GM12878 (cell line): Measurements from ENCODE around the gene ZNF407. TPM values are rescaled to one million over a fixed set of nuclear protein-coding genes. Genes with fewer than 3 reads are reported as not detected.

ENCODE experiments used
- ATAC-seq: fragments of 200-7000 bp; cut with Tn5 transposase; 3 replicates; pipeline ENCODE4 v1.9.1; 2020; ENCODE audit warnings: mild to moderate bottlenecking, moderate library complexity
- BruUV-seq: library from RNA; stranded (reverse); fragments of 400-500 nt; replicated peaks from 2 replicates; lab custom pipeline; 2021; lab: Mats Ljungman, UMichigan
- CTCF ChIA-PET: fragments of 300-600 bp; sonication (Branson Sonifier 250); formaldehyde crosslinking; extraction: SDS; loops from one replicate; lab custom pipeline; 2021; ENCODE audit warnings: inconsistent platforms; lab: Yijun Ruan, JAX
- POLR2A ChIA-PET: fragments of 350-600 bp; formaldehyde crosslinking; extraction: SDS; loops from one replicate; lab custom pipeline; 2021; ENCODE audit warnings: inconsistent platforms; lab: Charles Lee
- RAD21 ChIA-PET: fragments of 300-600 bp; sonication (Branson Sonifier 250); formaldehyde crosslinking; loops from one replicate; lab custom pipeline; 2023; ENCODE audit warnings: antibody characterized with exemption; ENCODE audit not compliant: unreplicated experiment; lab: Charles Lee
- SMC1A ChIA-PET: fragments of 300-600 bp; sonication (Branson Sonifier 250); formaldehyde crosslinking; loops from one replicate; lab custom pipeline; 2023; ENCODE audit not compliant: unreplicated experiment, uncharacterized antibody; lab: Charles Lee
- DNase-seq: peaks from one replicate; pipeline ENCODE4 v3.0.0-alpha.2; 2011; ENCODE audit warnings: low read depth, low spot score
- FAIRE-seq: peaks from 3 replicates; lab custom pipeline; 2011; peaks lifted over from hg19 to GRCh38; lab: Jason Lieb, UNC
- H2AFZ ChIP-seq: 2 replicates; pipeline ENCODE4 v1.6.0; 2011; ENCODE audit warnings: low read depth, low read length, control low read depth; ENCODE audit not compliant: control insufficient read depth
- H3K27ac ChIP-seq: 2 replicates; pipeline ENCODE4 v1.5.1; 2011; ENCODE audit warnings: control low read depth; ENCODE audit not compliant: control insufficient read depth, insufficient read depth
- H3K27me3 ChIP-seq, 2 experiments: replicated peaks in 1 of 2; 2 replicates each; pipeline versions ENCODE4 v1.6.0 to v1.6.1; 2011; ENCODE audit warnings: low read length in 1 of 2; ENCODE audit not compliant: control insufficient read depth in 2 of 2, insufficient read depth in 2 of 2
- H3K36me3 ChIP-seq, 2 experiments: 2 replicates each; pipeline ENCODE4 v1.5.1; 2011; ENCODE audit warnings: low read length in 1 of 2; ENCODE audit not compliant: control insufficient read depth in 2 of 2, insufficient read depth in 2 of 2
- H3K4me1 ChIP-seq: 2 replicates; pipeline ENCODE4 v1.6.1; 2011; ENCODE audit warnings: mild to moderate bottlenecking, low read length, moderate library complexity, mixed read lengths; ENCODE audit not compliant: control insufficient read depth, insufficient read depth
- H3K4me2 ChIP-seq: 2 replicates; pipeline ENCODE4 v1.6.0; 2011; ENCODE audit warnings: control low read depth; ENCODE audit not compliant: control insufficient read depth, insufficient read depth
- H3K4me3 ChIP-seq: fragments of 200-600 bp; sonication (generic); 2 replicates; pipeline ENCODE4 v1.5.1; 2016
- H3K79me2 ChIP-seq: 2 replicates; pipeline ENCODE4 v1.6.0; 2011; ENCODE audit warnings: low read length; ENCODE audit not compliant: control insufficient read depth, insufficient read depth
- H3K9ac ChIP-seq: 2 replicates; pipeline ENCODE4 v1.8.0; 2011; ENCODE audit warnings: low read length, control low read depth, mixed read lengths; ENCODE audit not compliant: control insufficient read depth, insufficient read depth
- H3K9me3 ChIP-seq: replicated peaks from 3 replicates; pipeline ENCODE4 v1.5.1; 2011; ENCODE audit warnings: mild to moderate bottlenecking, low read length; ENCODE audit not compliant: control insufficient read depth, insufficient read depth
- H4K20me1 ChIP-seq: 2 replicates; pipeline ENCODE4 v1.6.0; 2011; ENCODE audit not compliant: control insufficient read depth, insufficient read depth
- BCL3 ChIP-seq: IDR thresholded peaks from 2 replicates; pipeline ENCODE4 v1.6.1; 2011; ENCODE audit warnings: borderline replicate concordance, low read depth, mild to moderate bottlenecking, moderate library complexity, low read length; ENCODE audit not compliant: insufficient read depth, poor library complexity, severe bottlenecking
- CEBPZ ChIP-seq: fragments of 150-350 bp; IDR thresholded peaks from 2 replicates; pipeline ENCODE4 v1.6.1; 2016; ENCODE audit warnings: low read depth, low read length
- CHD4 ChIP-seq: fragments of 200-600 bp; sonication (generic); IDR thresholded peaks from 2 replicates; pipeline ENCODE4 v1.6.1; 2016; ENCODE audit warnings: mild to moderate bottlenecking
- EZH2 ChIP-seq: IDR thresholded peaks from 2 replicates; pipeline ENCODE4 v1.6.1; 2012; ENCODE audit warnings: low read depth, mild to moderate bottlenecking, control low read depth, inconsistent platforms, low read length, borderline replicate concordance; ENCODE audit not compliant: control insufficient read depth
- HCFC1 ChIP-seq: fragments of 150-350 bp; IDR thresholded peaks from 2 replicates; pipeline ENCODE4 v1.6.1; 2014; ENCODE audit warnings: low read length
- HDAC6 ChIP-seq: fragments of 200-600 bp; sonication (generic); IDR thresholded peaks from one replicate; pipeline ENCODE4 v1.8.0; 2017; ENCODE audit warnings: antibody characterized with exemption; ENCODE audit not compliant: unreplicated experiment
- KLF5 ChIP-seq: fragments of 450-650 bp; IDR thresholded peaks from 2 replicates; pipeline ENCODE4 v1.6.1; 2014; ENCODE audit warnings: mild to moderate bottlenecking; ENCODE audit not compliant: partially characterized antibody
- NFYB ChIP-seq: IDR thresholded peaks from 2 replicates; pipeline ENCODE4 v1.6.1; 2011; ENCODE audit warnings: low read depth, mild to moderate bottlenecking, low read length, improper control_type of control experiment, moderate library complexity; ENCODE audit not compliant: insufficient read depth
- NR2C2 ChIP-seq: IDR thresholded peaks from 2 replicates; pipeline ENCODE4 v1.6.1; 2011; ENCODE audit warnings: borderline replicate concordance, low read depth; ENCODE audit not compliant: control insufficient read depth, insufficient read length
- YY1 ChIP-seq: IDR thresholded peaks from 2 replicates; pipeline ENCODE4 v1.6.1; 2011; ENCODE audit warnings: low read depth, mild to moderate bottlenecking, low read length
- WGBS: methylation state at CpG from one replicate; pipeline ENCODE4 v1.1.6; 2016; ENCODE audit warnings: low lambda C conversion rate; ENCODE audit not compliant: insufficient replicate concordance, insufficient coverage; ENCODE audit errors: missing lambda C conversion rate; 5-methylcytosine and 5-hydroxymethylcytosine counted together
- in situ Hi-C: fragments of 300-500 bp; cut with MboI; formaldehyde crosslinking; loops from 9 replicates; pipeline ENCODE4 v1.14.3; 2018; ENCODE audit warnings: mixed read lengths
- intact Hi-C: fragments of 100-400 bp; cut with micrococcal nuclease; formaldehyde crosslinking; loops from one replicate; pipeline ENCODE4 v1.14.2; 2022; ENCODE audit not compliant: unreplicated experiment
- polyA plus RNA-seq, 11 experiments: library from polyadenylated mRNA; depleted of rRNA in 4 of 11; unstranded in 6 of 11; stranded (reverse) in 5 of 11; fragments of >200 nt; fragmentation: Nextera tagmentation in 4 of 11; fragmentation: Illumina TruSeq in 1 of 11; extraction: Ambion mirVana in 4 of 11; extraction: Trizol in 1 of 11; gene quantifications; 1 replicate in 1 of 11; 2 replicates in 10 of 11; pipeline versions ENCODE4 v1.2.1 to v1.2.3, GENCODE V29; 2011 to 2016; ENCODE audit warnings: inconsistent platforms in 2 of 11, missing spikeins in 2 of 11, low read depth in 1 of 11
- total RNA-seq, 4 experiments: library from RNA; depleted of rRNA in 3 of 4; stranded (reverse); fragments of >200 nt in 3 of 4; fragmentation: Illumina TruSeq in 1 of 4; extraction: Trizol in 1 of 4; gene quantifications; 2 replicates each; pipeline versions ENCODE4 v1.2.1 to v1.2.3, GENCODE V29; 2013 to 2021
- TF ChIP-seq, protein P1 (sequence below): fragments of 450-650 bp; IDR thresholded peaks from 2 replicates; pipeline ENCODE4 v1.6.1; 2014; ENCODE audit warnings: mild to moderate bottlenecking
- TF ChIP-seq, protein P2 (sequence below): IDR thresholded peaks from 2 replicates; pipeline ENCODE4 v1.6.1; 2012; ENCODE audit warnings: low read depth, low read length, improper control_type of control experiment

ZNF407 gene
- total and polyA plus RNA-seq, 10 of the 15 experiments (the other 5 are each of a cell fraction or from before 2014, with no cell fraction given): 0.69 to 11.6 (median 5.3) TPM

DNA sequence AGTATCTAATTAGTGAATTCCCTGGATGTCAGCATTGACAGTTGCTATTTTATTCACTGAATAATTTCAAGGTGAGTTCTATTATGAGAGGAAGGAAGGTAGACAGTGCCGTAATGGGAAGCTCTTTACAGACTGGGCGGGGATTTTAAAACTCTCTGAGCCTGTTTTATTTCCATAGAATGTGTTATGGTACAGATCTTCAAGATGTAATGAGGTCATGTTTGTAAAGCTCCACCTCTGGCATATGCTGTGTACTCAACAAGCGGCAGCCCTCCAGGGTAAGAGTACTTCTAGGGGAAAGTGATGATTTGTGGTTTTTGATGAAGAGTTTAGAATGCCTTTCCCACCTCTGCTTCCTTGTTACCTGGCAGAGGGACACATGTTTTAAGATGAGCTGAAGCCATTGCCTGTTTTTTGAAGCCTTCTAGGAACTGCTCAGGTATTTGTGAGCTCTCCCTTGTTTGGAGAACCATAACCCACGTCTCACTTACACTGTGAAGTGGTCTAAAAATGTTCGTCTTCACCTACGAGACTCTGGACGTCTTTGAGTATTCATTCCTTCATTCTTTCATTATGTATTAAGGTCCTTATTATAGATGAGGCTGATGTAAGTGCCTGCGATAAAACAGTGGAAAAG is 360.0 kb downstream of the ZNF407 start (continued):
- TF ChIP-seq HCFC1 (no peak), NR2C2 (no peak), EZH2 (no peak)

GRCh38 chr18:74959216-74959615 is 361.5 kb downstream of the ZNF407 start:
- H3K36me3 ChIP-seq: no peaks in the 10 kb centered on the region
- ChIA-PET POLR2A (no interaction called here), CTCF (interaction anchor here (1.7 kb wide), 1 partner anchor 307 kb away, joined by 6 read pairs; no protein-coding TSS in a partner anchor), SMC1A (no interaction called here), RAD21 (no interaction called here)
- H3K4me3 ChIP-seq: no peak overlapping the region
- no peak for DNase-seq
- no peak overlapping the region for H2AFZ ChIP-seq
- intact Hi-C loops (no loop called here), in situ Hi-C loops (loop anchor here (25.0 kb wide), 1 partner anchor 297 kb away; no protein-coding TSS in a partner anchor)
- H4K20me1 ChIP-seq: no peaks in the 10 kb centered on the region
- no peaks in the 10 kb centered on the region for H3K79me2 ChIP-seq
- TF ChIP-seq CHD4 (no peak), YY1 (no peak), NFYB (no peak), CEBPZ (no peak), HDAC6 (no peak), BCL3 (no peak), KLF5 (no peak)
- TF ChIP-seq, protein P1, sequence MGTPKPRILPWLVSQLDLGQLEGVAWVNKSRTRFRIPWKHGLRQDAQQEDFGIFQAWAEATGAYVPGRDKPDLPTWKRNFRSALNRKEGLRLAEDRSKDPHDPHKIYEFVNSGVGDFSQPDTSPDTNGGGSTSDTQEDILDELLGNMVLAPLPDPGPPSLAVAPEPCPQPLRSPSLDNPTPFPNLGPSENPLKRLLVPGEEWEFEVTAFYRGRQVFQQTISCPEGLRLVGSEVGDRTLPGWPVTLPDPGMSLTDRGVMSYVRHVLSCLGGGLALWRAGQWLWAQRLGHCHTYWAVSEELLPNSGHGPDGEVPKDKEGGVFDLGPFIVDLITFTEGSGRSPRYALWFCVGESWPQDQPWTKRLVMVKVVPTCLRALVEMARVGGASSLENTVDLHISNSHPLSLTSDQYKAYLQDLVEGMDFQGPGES: no peak
- TF ChIP-seq, protein P2, sequence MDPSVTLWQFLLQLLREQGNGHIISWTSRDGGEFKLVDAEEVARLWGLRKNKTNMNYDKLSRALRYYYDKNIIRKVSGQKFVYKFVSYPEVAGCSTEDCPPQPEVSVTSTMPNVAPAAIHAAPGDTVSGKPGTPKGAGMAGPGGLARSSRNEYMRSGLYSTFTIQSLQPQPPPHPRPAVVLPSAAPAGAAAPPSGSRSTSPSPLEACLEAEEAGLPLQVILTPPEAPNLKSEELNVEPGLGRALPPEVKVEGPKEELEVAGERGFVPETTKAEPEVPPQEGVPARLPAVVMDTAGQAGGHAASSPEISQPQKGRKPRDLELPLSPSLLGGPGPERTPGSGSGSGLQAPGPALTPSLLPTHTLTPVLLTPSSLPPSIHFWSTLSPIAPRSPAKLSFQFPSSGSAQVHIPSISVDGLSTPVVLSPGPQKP: no peak
- no peak for FAIRE-seq
- H3K4me1 ChIP-seq: no peaks in the 10 kb centered on the region
- H3K27ac ChIP-seq: no peak overlapping the region
- H3K9ac ChIP-seq: no peak overlapping the region
- ATAC-seq: no peak
- no peaks in the 10 kb centered on the region for H3K9me3 ChIP-seq
- H3K27me3 ChIP-seq: no peaks in the 10 kb centered on the region
- 100% methylated on average over 3 of the region's 3 CpGs for WGBS
- no TSS peak for BruUV-seq
- no peak overlapping the region for H3K4me2 ChIP-seq
